Astrocyte of the hippocampus (primary cell): ENCODE data around the gene COG8.
A peak's percentile ranks its signal among the peaks of the same experiment; 100 is the strongest.
"Not testable (repeated sequence)": the region's sequence is repeated elsewhere in the genome, so short reads cannot be mapped to it uniquely, and the experiment has no call there.

Experiments used
- DNase-seq: peaks from one replicate; pipeline ENCODE4 v3.0.0; 2011; ENCODE audit warnings: low read depth, low spot score

Gene COG8

DNA sequence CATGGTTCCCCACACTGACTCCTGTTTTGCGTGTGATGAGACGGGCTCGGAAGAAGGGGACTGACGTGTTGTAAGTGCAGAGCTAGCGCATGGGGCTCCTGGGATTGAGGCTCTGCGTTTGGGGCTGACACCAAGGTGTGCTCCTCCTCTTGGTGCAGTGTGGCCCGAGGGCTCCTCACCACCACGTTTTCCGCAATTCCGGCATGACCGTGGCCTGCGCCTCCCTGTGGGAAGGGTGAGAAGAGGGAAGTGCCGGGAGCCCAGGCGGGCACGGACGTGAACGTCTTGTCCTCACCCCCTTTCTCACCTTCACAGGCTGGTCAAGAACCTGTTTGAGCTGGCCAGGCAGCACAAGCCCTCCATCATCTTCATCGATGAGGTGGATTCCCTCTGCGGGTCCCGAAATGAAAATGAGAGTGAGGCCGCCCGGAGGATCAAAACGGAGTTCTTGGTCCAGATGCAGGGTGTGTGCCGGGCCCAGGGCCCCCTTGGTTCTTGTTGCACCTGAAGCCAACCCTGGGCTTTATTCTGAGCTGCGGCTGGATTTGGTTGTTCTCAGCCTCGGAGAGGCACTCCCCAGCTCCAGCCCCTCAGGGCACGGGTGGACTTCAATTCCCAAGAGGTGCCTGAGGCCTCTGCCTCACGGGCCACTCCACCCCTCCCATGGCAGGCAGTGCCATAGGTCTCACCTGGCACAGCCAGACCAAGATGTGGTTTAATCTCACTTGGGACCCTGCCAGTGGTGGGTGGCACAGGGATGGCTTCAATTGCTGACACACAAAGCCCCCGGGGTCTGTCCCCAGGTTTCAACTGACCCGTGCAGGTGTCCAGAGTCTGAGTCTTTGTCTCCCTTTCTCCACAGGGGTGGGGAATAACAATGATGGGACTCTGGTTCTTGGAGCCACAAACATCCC, 19.3 kb downstream of the COG8 start:
- no peak for DNase-seq

GRCh38 chr16:69319381-69319780, 20.0 kb downstream of the COG8 start:
- DNase-seq, result no peak

DNA sequence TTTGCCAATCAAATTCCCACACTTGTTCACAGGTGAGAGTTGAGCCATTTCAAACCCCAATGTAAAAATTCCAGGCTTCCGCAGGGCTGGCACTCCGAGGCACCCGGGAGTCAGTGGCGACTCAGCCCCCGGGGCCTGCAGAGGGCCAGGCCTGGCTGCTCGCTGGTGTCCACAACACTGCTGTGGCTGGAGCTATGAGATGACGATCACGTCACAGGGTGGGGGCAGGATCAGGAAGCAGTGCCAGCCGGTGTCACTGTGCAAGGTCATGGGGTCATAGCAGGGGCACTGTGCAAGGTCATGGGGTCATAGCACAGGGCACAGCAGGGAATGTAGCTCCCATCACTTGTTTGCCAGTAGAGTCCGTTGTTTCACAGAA, 20.5 kb downstream of the COG8 start:
- no peak for DNase-seq

GRCh38 chr16:69318177-69318910, 21.0 kb downstream of the COG8 start:
- no peak for DNase-seq

DNA sequence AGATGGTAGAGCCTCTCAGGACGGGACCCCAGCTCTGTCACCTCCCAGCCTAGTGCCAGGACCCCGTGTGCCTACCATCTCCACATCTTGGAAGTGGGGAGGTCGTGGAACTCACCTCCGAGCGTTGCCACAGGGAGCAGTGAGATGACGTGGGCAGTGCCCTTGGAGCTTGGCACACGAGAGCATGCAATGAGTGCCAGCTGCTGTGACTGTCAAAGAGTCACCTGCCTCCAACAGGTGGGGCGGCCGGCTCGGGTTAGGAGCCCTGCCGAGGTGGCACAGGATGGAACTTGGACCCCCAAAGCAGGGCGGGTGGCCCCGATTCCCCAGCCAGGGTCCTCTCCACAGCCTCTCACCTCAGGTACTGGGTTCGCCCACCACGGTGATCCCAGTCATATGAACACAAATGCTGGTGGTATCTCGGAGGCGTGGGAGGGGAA, 22.7 kb downstream of the COG8 start:
- DNase-seq, result no peak

GRCh38 chr16:69315486-69316311, 23.7 kb downstream of the COG8 start:
- no peak for DNase-seq

DNA sequence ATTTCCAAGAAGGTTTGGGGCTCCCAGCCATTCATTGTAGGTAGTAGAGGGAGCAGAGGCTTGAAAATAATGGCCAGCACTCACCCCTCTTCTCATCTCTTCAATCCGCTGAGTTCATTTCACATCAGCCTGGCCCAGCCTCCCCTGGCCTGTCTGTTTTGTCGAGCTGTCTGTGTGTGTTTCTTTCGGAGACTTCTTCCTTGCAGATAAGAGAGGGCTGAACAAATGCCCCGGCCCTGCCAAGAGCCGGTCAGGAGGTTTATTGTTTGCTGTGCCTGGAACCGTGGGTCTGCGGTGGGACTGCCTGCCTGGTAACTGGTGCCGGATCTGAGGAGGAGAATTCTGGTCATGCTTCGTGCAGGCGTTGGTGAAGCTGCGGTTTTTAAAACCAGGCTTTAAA, 24.8 kb downstream of the COG8 start:
- no peak for DNase-seq

DNA sequence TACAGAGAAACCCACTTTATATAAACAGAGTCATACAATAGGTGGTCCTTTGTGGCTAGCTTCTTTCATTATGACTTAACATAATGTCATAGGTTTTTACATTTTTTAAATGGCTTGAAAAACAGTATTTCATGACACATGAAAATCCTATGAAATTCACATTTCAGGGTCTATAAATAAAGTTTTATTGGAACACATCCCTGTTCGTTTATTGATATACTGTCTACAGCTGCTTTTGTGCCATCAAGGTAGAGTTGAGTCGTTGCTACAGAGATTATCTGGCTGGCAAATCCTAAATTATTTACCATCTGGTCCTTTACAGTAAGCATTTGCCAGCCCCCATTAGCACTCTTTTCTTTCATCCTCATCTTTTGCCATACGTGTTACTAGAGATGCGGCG, 25.9 kb downstream of the COG8 start:
- no peak for DNase-seq

- peak; percentile 69 for DNase-seq
These were observed 27.6 kb downstream of the COG8 start for GRCh38 chr16:69311533-69312387.

DNA sequence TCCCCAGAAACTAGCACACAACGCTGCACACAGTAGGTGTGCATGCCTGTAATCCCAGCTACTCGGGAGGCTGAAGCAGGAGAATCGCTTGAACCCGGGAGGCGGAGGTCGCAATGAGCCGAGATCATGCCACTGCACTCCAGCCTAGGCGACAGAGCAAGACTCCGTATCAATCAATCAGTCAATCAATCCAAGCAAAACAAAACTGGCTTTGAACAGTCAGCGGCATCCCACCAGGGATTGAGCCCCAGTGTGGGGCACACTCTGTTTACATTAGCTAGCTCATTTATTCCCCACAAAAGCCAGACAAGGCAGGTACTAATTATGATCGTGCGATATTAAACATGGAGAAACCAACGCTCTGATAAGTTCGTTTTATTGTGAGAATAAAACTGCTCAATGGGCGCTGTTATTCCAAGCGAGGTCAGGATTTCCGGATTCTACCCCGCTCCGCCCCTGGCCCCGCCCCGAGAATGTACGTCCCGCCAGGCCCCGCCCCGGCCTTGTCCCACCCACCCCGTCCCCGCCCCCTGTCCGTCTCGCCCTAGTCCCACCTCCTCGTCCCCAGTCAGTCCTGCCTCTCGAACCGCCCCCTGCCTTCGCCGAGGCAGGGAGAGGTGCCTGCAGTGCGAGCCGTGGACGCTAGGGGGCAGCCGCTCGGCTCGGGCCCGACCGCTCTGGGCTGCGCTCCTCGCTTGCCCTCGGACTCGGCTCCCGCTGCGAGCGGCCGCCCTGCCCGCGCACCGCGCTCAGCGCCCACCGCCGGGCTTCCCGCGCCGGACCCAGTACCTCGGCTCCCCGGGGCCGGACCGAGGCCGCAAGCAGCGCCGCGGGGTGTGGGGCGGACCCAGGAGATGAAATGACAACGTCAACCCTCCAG, 28.5 kb downstream of the COG8 start, which contains the start of gene VPS4A:
Gene VPS4A (plus strand): TSS at position 698 of the 880 bp plus-strand sequence. CDS start 162 bp downstream, at position 860.
- DNase-seq, result peak; percentile 99

DNA sequence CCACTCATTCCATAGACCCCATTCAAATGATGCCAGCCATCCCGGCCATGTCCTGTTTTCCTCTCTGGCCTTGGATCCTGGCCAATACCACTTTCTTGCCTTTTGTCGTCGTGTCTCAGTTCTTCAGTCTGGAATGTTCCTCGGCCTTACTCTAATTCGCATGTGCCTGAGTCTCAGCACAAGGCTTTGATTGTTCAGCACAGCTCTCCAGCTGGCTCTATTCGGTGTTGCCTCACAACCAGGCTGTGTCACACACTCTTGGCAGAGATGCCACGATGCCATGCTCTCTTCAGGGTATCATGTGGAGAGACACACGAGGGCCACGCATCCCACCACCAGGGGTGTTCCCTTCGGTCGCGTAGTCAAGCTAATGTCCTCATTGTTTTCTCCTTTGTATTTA, 30.0 kb downstream of the COG8 start:
- peak; percentile 58 for DNase-seq

- DNase-seq, result no peak
These were observed 31.5 kb downstream of the COG8 start for GRCh38 chr16:69307856-69308255.

DNA sequence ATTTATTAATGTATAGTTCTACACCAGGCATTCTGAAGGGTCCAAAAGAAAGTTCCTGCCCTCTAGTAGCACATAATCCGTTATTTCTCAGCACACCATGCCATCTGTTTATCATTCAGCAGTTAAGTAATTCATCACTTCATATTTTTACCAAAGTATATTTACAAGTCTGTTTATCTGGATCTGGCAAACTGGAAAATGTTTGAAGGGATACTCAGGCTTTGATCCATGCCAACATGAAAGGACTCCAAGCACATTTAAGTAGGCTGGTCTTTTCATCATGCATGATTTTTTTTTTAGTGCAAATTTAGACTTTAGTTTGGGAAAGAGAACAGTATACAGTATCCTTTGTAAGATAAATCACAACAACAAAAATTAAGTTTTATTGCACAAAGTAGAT, 32.3 kb downstream of the COG8 start:
- DNase-seq, result no peak

GRCh38 chr16:69306031-69306430, 33.3 kb downstream of the COG8 start:
- no peak for DNase-seq

- no peak for DNase-seq
These were observed 37.1 kb downstream of the COG8 start for GRCh38 chr16:69302301-69302700.

GRCh38 chr16:69301861-69302260, 37.5 kb downstream of the COG8 start:
- no peak for DNase-seq

- DNase-seq, result no peak
These were observed 38.2 kb downstream of the COG8 start for GRCh38 chr16:69301187-69301586.

DNA sequence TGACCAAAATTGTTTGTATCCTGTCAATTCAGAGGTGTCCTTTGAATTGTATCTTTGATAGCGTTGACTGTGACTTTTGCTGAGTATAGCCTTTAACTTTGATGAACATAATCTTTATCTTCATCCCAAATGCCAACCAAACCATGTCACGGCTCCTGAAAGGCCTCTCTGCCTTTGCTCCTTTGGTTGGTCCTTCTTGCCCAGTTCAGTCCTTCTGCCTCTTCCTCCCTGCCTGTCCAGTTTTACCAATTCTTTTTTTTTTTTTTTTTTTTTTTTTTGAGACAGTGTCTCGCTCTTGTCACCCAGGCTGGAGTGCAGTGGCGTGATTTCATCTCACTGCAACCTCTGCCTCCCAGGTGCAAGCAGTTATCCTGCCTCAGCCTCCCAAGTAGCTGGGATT, 41.1 kb downstream of the COG8 start:
- DNase-seq, result no peak

DNA sequence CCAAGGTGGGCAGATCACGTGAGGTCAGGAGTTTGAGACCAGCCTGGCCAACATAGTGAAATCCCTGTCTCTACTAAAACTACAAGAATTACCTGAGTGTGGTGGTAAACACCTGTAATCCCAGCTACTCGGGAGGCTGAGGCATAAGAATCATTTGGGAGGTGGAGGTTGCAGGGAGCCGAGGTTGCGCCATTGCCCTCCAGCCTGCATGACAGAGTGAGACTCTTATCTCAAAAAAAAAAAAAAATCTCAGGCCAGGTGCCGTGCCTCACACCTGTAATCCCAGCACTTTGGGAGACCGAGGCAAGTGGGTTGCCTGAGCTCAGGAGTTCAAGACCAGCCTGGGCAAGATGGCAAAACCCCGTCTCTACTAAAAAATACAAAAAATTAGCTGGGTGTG, 42.6 kb downstream of the COG8 start:
- not testable (repeated sequence) for DNase-seq

- no peak for DNase-seq
These were observed 45.3 kb downstream of the COG8 start for GRCh38 chr16:69294051-69294450.
